Skin epidermis (tissue), 12 donors: Measurements from ENCODE around the gene FBN1.
A peak's percentile ranks its signal among the peaks of the same experiment; 100 is the strongest.

Source experiments
- H3K27ac ChIP-seq, 21 experiments: fragments of 200-600 bp; sonication (generic) in 11 of 21; one replicate each; pipeline ENCODE4 v1.5.0; 2020; ENCODE audit warnings: mild to moderate bottlenecking in 3 of 21, inconsistent platforms in 2 of 21, moderate library complexity in 2 of 21
- H3K4me3 ChIP-seq, 7 experiments: fragments of 200-600 bp; sonication (generic) in 2 of 7; one replicate each; pipeline ENCODE4 v1.5.0; 2020; ENCODE audit warnings: inconsistent platforms in 2 of 7, mild to moderate bottlenecking in 2 of 7, moderate library complexity in 1 of 7

Gene FBN1

GRCh38 chr15:48592933-48593332 lies 52.6 kb downstream of the FBN1 start:
- Histone ChIP-seq H3K4me3 (no peak overlapping the region), H3K27ac (no peak overlapping the region)

- H3K4me3 ChIP-seq, result no peak overlapping the region
- H3K27ac ChIP-seq, result no peak overlapping the region
Measured at GRCh38 chr15:48592221-48592731, 53.2 kb downstream of the FBN1 start.

GRCh38 chr15:48590723-48591122 lies 54.8 kb downstream of the FBN1 start:
- H3K27ac ChIP-seq, result no peak overlapping the region
- no peak overlapping the region for H3K4me3 ChIP-seq

- Histone ChIP-seq H3K27ac (peak overlapping the region in 1 of 21 experiments; percentile 5), H3K4me3 (no peak overlapping the region)
Measured at GRCh38 chr15:48584812-48585563, 60.5 kb downstream of the FBN1 start.

GRCh38 chr15:48584090-48584811 lies 61.3 kb downstream of the FBN1 start:
- Histone ChIP-seq H3K27ac (no peak overlapping the region), H3K4me3 (no peak overlapping the region)

GRCh38 chr15:48582452-48583247 lies 62.9 kb downstream of the FBN1 start:
- Histone ChIP-seq H3K4me3 (no peak overlapping the region), H3K27ac (peak overlapping the region in 5 of 21 experiments; percentile 5 to 76 (median 35))

GRCh38 chr15:48581219-48581618 lies 64.3 kb downstream of the FBN1 start:
- Histone ChIP-seq H3K4me3 (no peak overlapping the region), H3K27ac (peak overlapping the region in 4 of 21 experiments; percentile 3 to 76 (median 21))

GRCh38 chr15:48580736-48581135 lies 64.8 kb downstream of the FBN1 start:
- no peak overlapping the region for H3K4me3 ChIP-seq
- peak overlapping the region in 2 of 21 experiments; percentile 34 to 35 for H3K27ac ChIP-seq

GRCh38 chr15:48579945-48580671 lies 65.4 kb downstream of the FBN1 start:
- peak overlapping the region in 6 of 21 experiments; percentile 30 to 47 (median 36) for H3K27ac ChIP-seq
- H3K4me3 ChIP-seq, result no peak overlapping the region

- H3K4me3 ChIP-seq, result no peak overlapping the region
- H3K27ac ChIP-seq, result peak overlapping the region in 2 of 21 experiments; percentile 30 to 37
Measured at GRCh38 chr15:48578965-48579364, 66.5 kb downstream of the FBN1 start.

GRCh38 chr15:48577469-48577868 lies 68.0 kb downstream of the FBN1 start:
- no peak overlapping the region for H3K4me3 ChIP-seq
- H3K27ac ChIP-seq, result no peak overlapping the region

- Histone ChIP-seq H3K27ac (no peak overlapping the region), H3K4me3 (no peak overlapping the region)
Measured at GRCh38 chr15:48574187-48574586, 71.3 kb downstream of the FBN1 start.

GRCh38 chr15:48573780-48574179 lies 71.7 kb downstream of the FBN1 start:
- H3K4me3 ChIP-seq, result no peak overlapping the region
- H3K27ac ChIP-seq, result no peak overlapping the region

GRCh38 chr15:48572823-48573222 lies 72.7 kb downstream of the FBN1 start:
- Histone ChIP-seq H3K4me3 (no peak overlapping the region), H3K27ac (no peak overlapping the region)

- H3K4me3 ChIP-seq, result no peak overlapping the region
- H3K27ac ChIP-seq, result no peak overlapping the region
Measured at GRCh38 chr15:48571510-48571909, 74.0 kb downstream of the FBN1 start.

- no peak overlapping the region for H3K27ac ChIP-seq
Measured at GRCh38 chr15:48570822-48571221, 74.7 kb downstream of the FBN1 start.

GRCh38 chr15:48569591-48570302 lies 75.8 kb downstream of the FBN1 start:
- Histone ChIP-seq H3K27ac (no peak overlapping the region), H3K4me3 (no peak overlapping the region)

More at GRCh38 chr15:48570822-48571221, 74.7 kb downstream of the FBN1 start:
- no peak overlapping the region for H3K4me3 ChIP-seq

GRCh38 chr15:48566668-48567067 lies 78.8 kb downstream of the FBN1 start:
- no peak overlapping the region for H3K4me3 ChIP-seq
- peak overlapping the region in 3 of 21 experiments; percentile 11 to 48 (median 22) for H3K27ac ChIP-seq
